Chondrocyte (in vitro differentiated cells): ENCODE measurements around the gene MS4A14. TPM values are rescaled to one million over a fixed set of nuclear protein-coding genes. Genes with fewer than 3 reads are reported as not detected.

ENCODE experiments used
- DNase-seq: peaks from one replicate; pipeline ENCODE4 v3.0.0; 2021; ENCODE audit warnings: mixed read lengths, low spot score
- H3K27ac Mint-ChIP-seq: one replicate; pipeline ENCODE4 v1.8.0; 2021; ENCODE audit warnings: mild to moderate bottlenecking, moderate library complexity, mixed read lengths; ENCODE audit not compliant: unreplicated experiment
- H3K27me3 Mint-ChIP-seq: 2 replicates; pipeline ENCODE4 v1.8.0; 2021; ENCODE audit warnings: low read depth, mixed read lengths
- H3K36me3 Mint-ChIP-seq: 2 replicates; pipeline ENCODE4 v1.8.0; 2021; ENCODE audit warnings: low read depth, mixed read lengths
- H3K4me1 Mint-ChIP-seq: 2 replicates; pipeline ENCODE4 v1.8.0; 2021; ENCODE audit warnings: low read depth, mild to moderate bottlenecking, mixed read lengths
- H3K4me3 Mint-ChIP-seq: one replicate; pipeline ENCODE4 v1.8.0; 2021; ENCODE audit warnings: mild to moderate bottlenecking, moderate library complexity, mixed read lengths; ENCODE audit not compliant: unreplicated experiment
- H3K9me3 Mint-ChIP-seq: 2 replicates; pipeline ENCODE4 v1.8.0; 2021; ENCODE audit warnings: low read depth, mixed read lengths
- CTCF ChIP-seq: fragments of 200-600 bp; sonication (generic); IDR thresholded peaks from 2 replicates; pipeline ENCODE4 v1.5.0; 2021; ENCODE audit warnings: antibody characterized with exemption, mild to moderate bottlenecking, moderate library complexity
- long read RNA-seq: library from polyadenylated mRNA; stranded (forward); transcript quantifications from one replicate; pipeline ENCODE4 v2.0.0, GENCODE V29; 2021
- total RNA-seq: library from RNA; stranded (reverse); gene quantifications from 3 replicates; pipeline ENCODE4 v1.2.1, GENCODE V29; 2021

The MS4A14 gene
- not detected in 3 replicates for total RNA-seq
- long read RNA-seq, result 0 reads

- no peaks in the 10 kb centered on the region for H3K36me3 Mint-ChIP-seq
- TF ChIP-seq CTCF, result no peak
- no peak within 1 kb of the TSS for H3K27ac Mint-ChIP-seq
- no peak within 1 kb of the TSS for H3K4me3 Mint-ChIP-seq
- no peaks in the 10 kb centered on the region for H3K9me3 Mint-ChIP-seq
- no peak for DNase-seq
- no peaks in the 10 kb centered on the region for H3K4me1 Mint-ChIP-seq
- peaks cover 10% of the 10 kb centered on the region for H3K27me3 Mint-ChIP-seq
These were observed at the start of gene MS4A14 for GRCh38 chr11:60396382-60396781. Gene MS4A14 (plus strand): TSS chr11:60396459. CDS start chr11:60396579, 120 bp downstream.

- H3K9me3 Mint-ChIP-seq, result no peaks in the 10 kb centered on the region
These were observed 49.0 kb upstream of the MS4A14 start for GRCh38 chr11:60347084-60347797.

GRCh38 chr11:60348116-60348515 lies 48.1 kb upstream of the MS4A14 start:
- H3K36me3 Mint-ChIP-seq, result no peaks in the 10 kb centered on the region
- DNase-seq, result no peak
- no peak overlapping the region for H3K27ac Mint-ChIP-seq
- no peaks in the 10 kb centered on the region for H3K4me1 Mint-ChIP-seq
- H3K9me3 Mint-ChIP-seq, result no peaks in the 10 kb centered on the region
- no peak for TF ChIP-seq CTCF
- H3K4me3 Mint-ChIP-seq, result no peak overlapping the region
- peaks cover 6% of the 10 kb centered on the region for H3K27me3 Mint-ChIP-seq

More at GRCh38 chr11:60347084-60347797, 49.0 kb upstream of the MS4A14 start:
- Mint-ChIP-seq H3K4me1 (no peaks in the 10 kb centered on the region), H3K4me3 (no peak overlapping the region), H3K36me3 (no peaks in the 10 kb centered on the region), H3K27ac (no peak overlapping the region), H3K27me3 (peaks cover 6% of the 10 kb centered on the region)
- no peak for TF ChIP-seq CTCF
- DNase-seq, result no peak

GRCh38 chr11:60349990-60350389 lies 46.3 kb upstream of the MS4A14 start:
- H3K4me3 Mint-ChIP-seq, result no peak overlapping the region
- H3K27ac Mint-ChIP-seq, result no peak overlapping the region
- TF ChIP-seq CTCF, result no peak
- H3K4me1 Mint-ChIP-seq, result no peaks in the 10 kb centered on the region
- no peaks in the 10 kb centered on the region for H3K36me3 Mint-ChIP-seq
- peaks cover 3% of the 10 kb centered on the region for H3K27me3 Mint-ChIP-seq
- peaks cover 5% of the 10 kb centered on the region for H3K9me3 Mint-ChIP-seq
- no peak for DNase-seq

- Mint-ChIP-seq H3K27ac (no peak overlapping the region), H3K4me1 (no peaks in the 10 kb centered on the region), H3K27me3 (peaks cover 11% of the 10 kb centered on the region), H3K4me3 (no peak overlapping the region), H3K9me3 (peaks cover 5% of the 10 kb centered on the region), H3K36me3 (no peaks in the 10 kb centered on the region)
- TF ChIP-seq CTCF, result no peak
- no peak for DNase-seq
These were observed 38.5 kb upstream of the MS4A14 start for GRCh38 chr11:60357771-60358170.
